ENCODE data around the gene GCKR. TPM values are rescaled to one million over a fixed set of nuclear protein-coding genes. Genes with fewer than 3 reads are reported as not detected.
A peak's percentile ranks its signal among the peaks of the same experiment; 100 is the strongest.

The GCKR gene
- total RNA-seq, 1 experiment from 2014 or later, result 17.8 TPM

DNA sequence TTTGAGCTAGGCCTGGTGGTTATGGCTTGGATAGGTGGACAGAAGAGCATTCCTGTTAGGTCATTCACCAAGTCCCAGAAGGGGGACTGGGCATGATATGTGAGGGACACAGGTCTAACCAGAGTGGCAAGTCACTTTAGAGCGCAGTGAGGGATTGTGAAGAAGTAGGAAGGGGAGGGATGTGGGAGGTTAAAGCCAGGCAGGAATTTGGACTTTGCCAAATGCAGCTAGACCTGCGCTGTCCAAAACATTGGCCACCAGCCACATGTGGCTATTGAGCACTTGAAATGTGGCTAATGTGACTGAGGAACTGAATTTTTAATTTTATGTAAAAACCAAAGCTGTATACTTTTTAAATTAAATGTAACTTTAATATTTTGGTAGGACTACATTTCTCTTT, 23.7 kb downstream of the GCKR start:
- BruUV-seq (replicated peaks), result no TSS peak
- CTCF ChIA-PET, result interaction anchor here (0.6 kb wide), 1 partner anchor 10 kb away, joined by 3 read pairs; no protein-coding TSS in a partner anchor
- Mint-ChIP-seq H3K27me3 (ENCODE audit: unreplicated experiment) (no peaks in the 10 kb centered on the region), H3K27ac (ENCODE audit: unreplicated experiment) (no peak overlapping the region), H3K9me3 (ENCODE audit: low read depth, unreplicated experiment) (no peaks in the 10 kb centered on the region), H3K4me1 (ENCODE audit: low read depth, unreplicated experiment) (no peaks in the 10 kb centered on the region), H3K36me3 (ENCODE audit: insufficient read depth, unreplicated experiment) (peaks cover 5% of the 10 kb centered on the region), H3K4me3 (ENCODE audit: low read depth, unreplicated experiment) (no peak overlapping the region)
- DNase-seq, result no peak
- TF ChIP-seq, protein P1, sequence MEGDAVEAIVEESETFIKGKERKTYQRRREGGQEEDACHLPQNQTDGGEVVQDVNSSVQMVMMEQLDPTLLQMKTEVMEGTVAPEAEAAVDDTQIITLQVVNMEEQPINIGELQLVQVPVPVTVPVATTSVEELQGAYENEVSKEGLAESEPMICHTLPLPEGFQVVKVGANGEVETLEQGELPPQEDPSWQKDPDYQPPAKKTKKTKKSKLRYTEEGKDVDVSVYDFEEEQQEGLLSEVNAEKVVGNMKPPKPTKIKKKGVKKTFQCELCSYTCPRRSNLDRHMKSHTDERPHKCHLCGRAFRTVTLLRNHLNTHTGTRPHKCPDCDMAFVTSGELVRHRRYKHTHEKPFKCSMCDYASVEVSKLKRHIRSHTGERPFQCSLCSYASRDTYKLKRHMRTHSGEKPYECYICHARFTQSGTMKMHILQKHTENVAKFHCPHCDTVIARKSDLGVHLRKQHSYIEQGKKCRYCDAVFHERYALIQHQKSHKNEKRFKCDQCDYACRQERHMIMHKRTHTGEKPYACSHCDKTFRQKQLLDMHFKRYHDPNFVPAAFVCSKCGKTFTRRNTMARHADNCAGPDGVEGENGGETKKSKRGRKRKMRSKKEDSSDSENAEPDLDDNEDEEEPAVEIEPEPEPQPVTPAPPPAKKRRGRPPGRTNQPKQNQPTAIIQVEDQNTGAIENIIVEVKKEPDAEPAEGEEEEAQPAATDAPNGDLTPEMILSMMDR (IDR thresholded peaks at IDR 0.05; ENCODE audit: unreplicated experiment), result no peak
- intact Hi-C loops (cut with micrococcal nuclease; ENCODE audit: unreplicated experiment), result no loop called here

DNA sequence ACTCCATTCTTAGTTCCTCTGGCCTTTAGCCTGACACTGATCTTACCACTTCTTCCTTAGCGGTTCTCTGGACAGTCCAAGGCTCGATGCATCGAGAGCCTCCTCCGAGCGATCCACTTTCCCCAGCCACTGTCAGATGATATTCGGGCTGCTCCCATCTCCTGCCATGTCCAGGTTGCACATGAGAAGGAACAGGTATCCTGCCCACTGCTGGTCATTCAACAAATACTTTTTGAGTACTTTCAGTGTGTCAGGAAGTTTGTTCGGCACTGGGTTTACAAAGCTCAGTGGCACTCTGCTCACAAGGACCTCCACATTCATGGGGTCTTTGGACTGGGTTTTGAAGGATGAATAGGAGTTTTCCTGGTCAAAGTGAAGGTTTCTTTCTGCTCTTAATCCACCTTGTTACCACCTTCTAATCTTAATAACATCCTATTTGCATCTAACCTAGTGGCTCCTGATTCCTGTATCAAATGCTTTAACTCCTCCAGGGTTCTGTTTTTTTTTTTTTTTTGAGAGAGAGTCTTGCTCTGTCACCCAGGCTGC, 25.8 kb downstream of the GCKR start:
- TF ChIP-seq, protein P1 (IDR thresholded peaks at IDR 0.05; ENCODE audit: unreplicated experiment), result no peak
- no peaks in the 10 kb centered on the region for H3K27me3 Mint-ChIP-seq (ENCODE audit: unreplicated experiment)
- BruUV-seq (replicated peaks), result no TSS peak
- H3K27ac Mint-ChIP-seq (ENCODE audit: unreplicated experiment), result no peak overlapping the region
- CTCF ChIA-PET, result interaction anchor here (0.7 kb wide), 1 partner anchor 26 kb away, joined by 6 read pairs; no protein-coding TSS in a partner anchor
- H3K4me1 Mint-ChIP-seq (ENCODE audit: low read depth, unreplicated experiment), result peaks cover 9% of the 10 kb centered on the region
- intact Hi-C loops (cut with micrococcal nuclease; ENCODE audit: unreplicated experiment), result no loop called here
- no peak overlapping the region for H3K4me3 Mint-ChIP-seq (ENCODE audit: low read depth, unreplicated experiment)
- H3K9me3 Mint-ChIP-seq (ENCODE audit: low read depth, unreplicated experiment), result no peaks in the 10 kb centered on the region
- H3K36me3 Mint-ChIP-seq (ENCODE audit: insufficient read depth, unreplicated experiment), result peaks cover 5% of the 10 kb centered on the region
- DNase-seq, result no peak

DNA sequence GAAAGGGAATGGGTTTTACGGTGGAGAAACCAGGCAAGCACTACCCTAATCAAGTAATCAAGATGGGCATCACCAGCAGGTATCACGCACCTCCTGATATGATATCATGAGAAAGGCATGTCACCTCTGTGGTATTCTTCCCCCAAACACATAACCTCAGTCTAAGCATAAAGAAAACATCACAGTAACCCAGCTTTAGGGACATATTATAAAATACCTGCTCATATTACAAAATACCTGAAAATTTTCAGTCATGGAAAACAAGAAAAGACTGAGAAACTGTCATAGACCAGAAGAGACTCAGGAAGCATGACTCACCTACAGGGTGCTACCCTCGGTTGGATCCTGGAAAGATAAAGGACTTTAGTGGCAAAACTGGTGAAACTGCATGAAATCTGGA, 30.5 kb downstream of the GCKR start:
- H3K9me3 Mint-ChIP-seq (ENCODE audit: low read depth, unreplicated experiment), result peaks cover 4% of the 10 kb centered on the region
- peak; percentile 7 for DNase-seq
- CTCF ChIA-PET, result interaction anchor here (0.5 kb wide), 1 partner anchor 85 kb away, joined by 3 read pairs; no protein-coding TSS in a partner anchor
- peak overlapping the region; percentile 62 for H3K27ac Mint-ChIP-seq (ENCODE audit: unreplicated experiment)
- intact Hi-C loops (cut with micrococcal nuclease; ENCODE audit: unreplicated experiment), result no loop called here
- peaks cover 9% of the 10 kb centered on the region for H3K4me1 Mint-ChIP-seq (ENCODE audit: low read depth, unreplicated experiment)
- BruUV-seq (replicated peaks), result no TSS peak
- no peak overlapping the region for H3K4me3 Mint-ChIP-seq (ENCODE audit: low read depth, unreplicated experiment)
- TF ChIP-seq, protein P1 (IDR thresholded peaks at IDR 0.05; ENCODE audit: unreplicated experiment), result no peak
- no peaks in the 10 kb centered on the region for H3K27me3 Mint-ChIP-seq (ENCODE audit: unreplicated experiment)
- H3K36me3 Mint-ChIP-seq (ENCODE audit: insufficient read depth, unreplicated experiment), result peaks cover 5% of the 10 kb centered on the region

DNA sequence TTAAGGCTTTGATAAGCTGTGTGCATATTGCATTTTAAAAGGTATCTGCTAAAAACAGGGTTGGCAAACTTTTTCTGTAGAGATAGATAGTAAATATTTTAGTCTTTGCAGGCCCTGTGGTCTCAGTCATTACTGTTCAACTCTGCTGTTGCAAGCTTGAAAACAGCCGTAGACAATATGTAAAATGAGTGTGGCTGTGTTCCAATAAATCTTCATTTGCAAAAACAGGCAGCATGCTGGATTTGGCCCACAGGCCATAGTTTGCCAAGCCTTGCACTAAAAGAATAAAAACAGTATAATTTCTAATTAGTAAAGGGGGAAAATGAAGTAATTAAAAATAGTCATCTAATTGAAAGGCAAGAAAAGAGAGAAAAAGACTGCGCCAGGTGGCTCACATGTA, 35.3 kb downstream of the GCKR start:
- BruUV-seq (replicated peaks), result no TSS peak
- DNase-seq, result no peak
- Mint-ChIP-seq H3K36me3 (ENCODE audit: insufficient read depth, unreplicated experiment) (no peaks in the 10 kb centered on the region), H3K27ac (ENCODE audit: unreplicated experiment) (no peak overlapping the region), H3K9me3 (ENCODE audit: low read depth, unreplicated experiment) (peaks cover 4% of the 10 kb centered on the region), H3K4me1 (ENCODE audit: low read depth, unreplicated experiment) (peaks cover 4% of the 10 kb centered on the region), H3K4me3 (ENCODE audit: low read depth, unreplicated experiment) (no peak overlapping the region), H3K27me3 (ENCODE audit: unreplicated experiment) (peaks cover 2% of the 10 kb centered on the region)
- intact Hi-C loops (cut with micrococcal nuclease; ENCODE audit: unreplicated experiment), result no loop called here
- CTCF ChIA-PET, result no interaction called here
- TF ChIP-seq, protein P1 (IDR thresholded peaks at IDR 0.05; ENCODE audit: unreplicated experiment), result no peak

All from Calu3 (cell line).